Ascending aorta (tissue), 2 donors: ENCODE results near the gene GOLGA7B. TPM values are rescaled to one million over a fixed set of nuclear protein-coding genes. Genes with fewer than 3 reads are reported as not detected.

Experiments used
- DNase-seq, 2 donors: peaks; one replicate each; pipeline ENCODE4 v3.0.0-alpha.2; 2019; ENCODE audit warnings: low spot score in 2 of 2
- H3K27ac ChIP-seq, 2 donors: fragments of 200-600 bp; sonication (generic); one replicate each; pipeline ENCODE4 v1.5.1; 2016 to 2017; ENCODE audit warnings: mild to moderate bottlenecking in 1 of 2
- H3K27me3 ChIP-seq: fragments of 200-600 bp; sonication (generic); one replicate; pipeline ENCODE4 v1.5.1; 2017
- H3K36me3 ChIP-seq, 2 donors: fragments of 200-600 bp; sonication (generic); one replicate each; pipeline ENCODE4 v1.5.1; 2016
- H3K4me1 ChIP-seq, 2 donors: fragments of 200-600 bp; sonication (generic); one replicate each; pipeline ENCODE4 v1.5.1; 2016 to 2017; ENCODE audit warnings: mild to moderate bottlenecking in 1 of 2
- H3K4me3 ChIP-seq, 2 donors: fragments of 200-600 bp; sonication (generic); one replicate each; pipeline ENCODE4 v1.5.1; 2016 to 2017; ENCODE audit warnings: mild to moderate bottlenecking in 1 of 2
- H3K9me3 ChIP-seq, 2 donors: fragments of 200-600 bp; sonication (generic); one replicate each; pipeline ENCODE4 v1.5.1; 2016
- CTCF ChIP-seq, 3 experiments: fragments of 200-600 bp in 2 of 3; fragments of 450-650 bp in 1 of 3; sonication (generic) in 2 of 3; IDR thresholded peaks; one replicate each; pipeline ENCODE4 v1.5.1; 2016 to 2019; ENCODE audit warnings: antibody characterized with exemption in 3 of 3, mild to moderate bottlenecking in 1 of 3, moderate library complexity in 1 of 3
- intact Hi-C: fragments of 100-400 bp; cut with DNase I; formaldehyde crosslinking; loops from one replicate; pipeline ENCODE4 v1.15.1; 2023
- total RNA-seq: library from RNA; depleted of rRNA; stranded (reverse); fragments of >200 nt; gene quantifications from one replicate; pipeline ENCODE4 v1.1.0, GENCODE V29; 2016

Gene GOLGA7B
- total RNA-seq, 1 donor from 2014 or later = 0.11 TPM

GRCh38 chr10:97852840-97853405 lies 3.3 kb downstream of the GOLGA7B start:
- H3K4me3 ChIP-seq = no peak overlapping the region
- no peak for TF ChIP-seq CTCF (IDR thresholded peaks at IDR 0.05)
- no peaks in the 10 kb centered on the region for H3K9me3 ChIP-seq
- no peak overlapping the region for H3K27ac ChIP-seq
- intact Hi-C loops = no loop called here
- H3K4me1 ChIP-seq = peaks cover 2 to 4% of the 10 kb centered on the region in 2 donors
- H3K27me3 ChIP-seq = no peaks in the 10 kb centered on the region
- no peak for DNase-seq
- H3K36me3 ChIP-seq = no peaks in the 10 kb centered on the region

- no peak for TF ChIP-seq CTCF (IDR thresholded peaks at IDR 0.05)
- Histone ChIP-seq H3K27me3 (no peaks in the 10 kb centered on the region), H3K27ac (no peak overlapping the region), H3K4me1 (peaks cover 0 to 4% of the 10 kb centered on the region in 2 donors), H3K36me3 (no peaks in the 10 kb centered on the region), H3K9me3 (no peaks in the 10 kb centered on the region), H3K4me3 (no peak overlapping the region)
- no peak for DNase-seq
- intact Hi-C loops = no loop called here
Measured at GRCh38 chr10:97854743-97855142, 5.1 kb downstream of the GOLGA7B start.

GRCh38 chr10:97858001-97858439 lies 8.4 kb downstream of the GOLGA7B start:
- Histone ChIP-seq H3K27ac (no peak overlapping the region), H3K4me1 (no peaks in the 10 kb centered on the region), H3K27me3 (no peaks in the 10 kb centered on the region), H3K9me3 (no peaks in the 10 kb centered on the region), H3K4me3 (no peak overlapping the region), H3K36me3 (no peaks in the 10 kb centered on the region)
- no peak for DNase-seq
- TF ChIP-seq CTCF (IDR thresholded peaks at IDR 0.05) = no peak
- intact Hi-C loops = no loop called here

GRCh38 chr10:97861097-97861750 lies 11.6 kb downstream of the GOLGA7B start:
- intact Hi-C loops = no loop called here
- Histone ChIP-seq H3K4me1 (no peaks in the 10 kb centered on the region), H3K27me3 (no peaks in the 10 kb centered on the region), H3K4me3 (no peak overlapping the region), H3K36me3 (no peaks in the 10 kb centered on the region), H3K9me3 (no peaks in the 10 kb centered on the region), H3K27ac (no peak overlapping the region)
- no peak for TF ChIP-seq CTCF (IDR thresholded peaks at IDR 0.05)
- no peak for DNase-seq

- Histone ChIP-seq H3K36me3 (no peaks in the 10 kb centered on the region), H3K27ac (no peak overlapping the region), H3K27me3 (no peaks in the 10 kb centered on the region), H3K9me3 (no peaks in the 10 kb centered on the region), H3K4me3 (no peak overlapping the region), H3K4me1 (no peaks in the 10 kb centered on the region)
- intact Hi-C loops = no loop called here
- no peak for TF ChIP-seq CTCF (IDR thresholded peaks at IDR 0.05)
- DNase-seq = no peak
Measured at GRCh38 chr10:97861924-97862323, 12.3 kb downstream of the GOLGA7B start.
